ENCODE measurements around the gene CPNE5.

GRCh38 chr6:36730424-36731380 is 108.5 kb downstream of the CPNE5 start:
- TF ChIP-seq CTCF (conservative IDR thresholded peaks at IDR 0.05; ENCODE audit: low read length) (no peak), EZH2phosphoT487 (IDR thresholded peaks at IDR 0.05; ENCODE audit: borderline replicate concordance) (no peak)

Measured in Loucy (cell line).